Cardiac fibroblast (primary cell): ENCODE measurements around the gene POT1.

Experiments used
- DNase-seq, 2 donors: peaks; one replicate each; pipeline versions ENCODE4 v3.0.0 to v3.0.0-alpha.2; 2010; ENCODE audit warnings: low read depth in 2 of 2
- H3K4me3 ChIP-seq, 2 donors: replicated peaks in 1 of 2; 1 replicate in 1 of 2; 2 replicates in 1 of 2; pipeline ENCODE4 v1.5.1; 2011; ENCODE audit warnings: low read depth in 2 of 2, low read length in 2 of 2, mild to moderate bottlenecking in 2 of 2, moderate library complexity in 1 of 2
- TF ChIP-seq, protein P1 (sequence below): IDR thresholded peaks from one replicate; pipeline ENCODE4 v1.5.1; 2011; ENCODE audit warnings: low read depth, mild to moderate bottlenecking, low read length, inconsistent platforms

Gene POT1

GRCh38 chr7:124930655-124931597, 1.3 kb upstream of the POT1 start:
- TF ChIP-seq, protein P1, sequence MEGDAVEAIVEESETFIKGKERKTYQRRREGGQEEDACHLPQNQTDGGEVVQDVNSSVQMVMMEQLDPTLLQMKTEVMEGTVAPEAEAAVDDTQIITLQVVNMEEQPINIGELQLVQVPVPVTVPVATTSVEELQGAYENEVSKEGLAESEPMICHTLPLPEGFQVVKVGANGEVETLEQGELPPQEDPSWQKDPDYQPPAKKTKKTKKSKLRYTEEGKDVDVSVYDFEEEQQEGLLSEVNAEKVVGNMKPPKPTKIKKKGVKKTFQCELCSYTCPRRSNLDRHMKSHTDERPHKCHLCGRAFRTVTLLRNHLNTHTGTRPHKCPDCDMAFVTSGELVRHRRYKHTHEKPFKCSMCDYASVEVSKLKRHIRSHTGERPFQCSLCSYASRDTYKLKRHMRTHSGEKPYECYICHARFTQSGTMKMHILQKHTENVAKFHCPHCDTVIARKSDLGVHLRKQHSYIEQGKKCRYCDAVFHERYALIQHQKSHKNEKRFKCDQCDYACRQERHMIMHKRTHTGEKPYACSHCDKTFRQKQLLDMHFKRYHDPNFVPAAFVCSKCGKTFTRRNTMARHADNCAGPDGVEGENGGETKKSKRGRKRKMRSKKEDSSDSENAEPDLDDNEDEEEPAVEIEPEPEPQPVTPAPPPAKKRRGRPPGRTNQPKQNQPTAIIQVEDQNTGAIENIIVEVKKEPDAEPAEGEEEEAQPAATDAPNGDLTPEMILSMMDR, result no peak
- no peak for DNase-seq
- no peak overlapping the region for H3K4me3 ChIP-seq

DNA sequence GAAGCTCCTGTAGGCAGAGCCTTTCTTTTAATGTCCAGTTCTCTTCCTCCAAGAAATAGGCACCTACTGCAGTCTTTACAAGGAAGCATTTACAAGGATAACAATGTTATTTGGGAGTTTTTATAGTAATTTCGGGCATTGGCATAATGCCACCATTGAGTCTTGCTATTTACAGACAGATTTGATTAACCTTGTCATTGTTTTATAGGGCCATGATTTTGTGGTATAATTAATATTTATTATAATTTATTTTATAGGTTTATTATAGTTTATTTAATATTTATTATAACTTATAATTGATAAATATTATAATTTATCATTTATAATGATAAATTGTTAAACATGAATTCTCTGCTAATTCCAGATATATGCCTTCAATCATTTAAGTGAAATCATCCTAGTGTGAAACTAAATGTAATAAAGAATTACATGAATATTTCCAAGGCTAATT, 573 bp upstream of the POT1 start:
- DNase-seq, result no peak
- TF ChIP-seq, protein P1, result no peak
- peak overlapping the region; percentile 31 to 76 for H3K4me3 ChIP-seq

DNA sequence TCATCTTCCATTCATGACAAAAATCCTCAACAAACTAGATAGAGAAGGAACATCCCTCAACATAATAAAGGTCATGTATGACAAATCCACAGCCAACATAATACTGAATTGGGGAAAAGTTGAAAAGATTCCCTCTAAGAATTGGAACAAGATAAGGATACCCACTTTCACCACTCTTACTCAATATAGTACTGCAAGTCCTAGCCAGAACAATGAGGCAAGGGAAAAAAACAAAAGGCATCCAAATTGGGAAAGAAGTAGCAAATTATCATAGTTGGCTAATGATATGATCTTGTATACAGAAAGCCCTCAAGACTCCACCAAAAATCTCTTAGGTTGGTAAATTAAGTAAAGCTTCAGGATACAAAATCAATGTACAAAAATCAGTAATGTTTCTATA, 4.7 kb downstream of the POT1 start:
- TF ChIP-seq, protein P1, result no peak
- no peak overlapping the region for H3K4me3 ChIP-seq

DNA sequence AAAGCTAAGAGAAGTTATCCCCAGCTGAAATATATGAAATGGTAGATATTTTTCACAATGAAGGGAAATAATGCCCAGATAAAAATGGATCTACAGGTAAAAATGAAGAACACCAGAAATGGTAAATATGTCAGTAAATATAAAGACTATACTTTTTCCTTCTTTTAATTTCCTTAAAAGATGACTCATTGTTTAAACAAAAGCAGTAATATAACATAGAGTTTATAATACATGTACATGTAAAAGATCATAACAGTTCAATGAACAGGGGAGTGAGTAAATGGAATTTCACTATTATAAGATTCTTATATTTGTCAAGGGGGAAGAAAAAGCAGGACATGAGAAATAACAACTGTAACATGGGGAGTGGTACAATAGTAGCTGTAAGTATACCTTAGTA, 7.4 kb downstream of the POT1 start:
- no peak for DNase-seq
- TF ChIP-seq, protein P1, result no peak
- no peak overlapping the region for H3K4me3 ChIP-seq

More for the DNA sequence above, 4.7 kb downstream of the POT1 start:
- DNase-seq, result peak; percentile 20 to 57

GRCh38 chr7:124919841-124920240, 9.8 kb downstream of the POT1 start:
- TF ChIP-seq, protein P1, result no peak
- H3K4me3 ChIP-seq, result no peak overlapping the region
- no peak for DNase-seq

GRCh38 chr7:124918662-124919061, 11.0 kb downstream of the POT1 start:
- TF ChIP-seq, protein P1, result no peak
- H3K4me3 ChIP-seq, result no peak overlapping the region

DNA sequence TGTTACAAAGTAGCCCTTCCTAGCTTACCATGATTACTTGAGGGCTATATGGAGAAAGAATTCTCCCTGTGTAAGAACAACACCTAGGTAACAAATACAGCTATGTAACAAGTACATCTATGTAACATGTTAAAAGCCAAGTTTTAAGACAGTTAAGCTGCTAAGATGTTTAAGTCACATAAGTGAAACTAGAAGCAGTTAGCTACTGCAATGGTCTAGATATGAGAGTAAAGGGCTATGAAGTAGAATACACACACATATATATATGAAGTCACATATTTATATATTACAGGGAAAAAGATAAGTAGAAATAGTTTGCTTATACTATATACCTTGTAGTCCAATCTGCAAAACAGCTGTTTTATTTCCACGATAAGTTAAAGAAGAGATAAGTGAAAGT, 14.4 kb downstream of the POT1 start:
- TF ChIP-seq, protein P1, result no peak
- no peak overlapping the region for H3K4me3 ChIP-seq
- DNase-seq, result no peak

More at GRCh38 chr7:124918662-124919061, 11.0 kb downstream of the POT1 start:
- DNase-seq, result no peak
